Stimulated activated CD8-positive, alpha-beta memory T cell treated with anti-CD3 and anti-CD28 coated beads, Interleukin-4, amount 100 ng/mL, for 24 hours (primary cell): ENCODE results near the gene RNF144B.
"Not testable (repeated sequence)": the region's sequence is repeated elsewhere in the genome, so short reads cannot be mapped to it uniquely, and the experiment has no call there.

Experiments used
- DNase-seq: peaks from one replicate; pipeline ENCODE4 v3.0.0-alpha.2; 2020; ENCODE audit warnings: low read depth

The RNF144B gene

GRCh38 chr6:18387061-18387721 lies at the start of gene RNF144B:
Gene RNF144B, plus strand, starts transcription at chr6:18387350. Its CDS starts 12,185 bp downstream, at chr6:18399535.
- peak; percentile 55 for DNase-seq

DNA sequence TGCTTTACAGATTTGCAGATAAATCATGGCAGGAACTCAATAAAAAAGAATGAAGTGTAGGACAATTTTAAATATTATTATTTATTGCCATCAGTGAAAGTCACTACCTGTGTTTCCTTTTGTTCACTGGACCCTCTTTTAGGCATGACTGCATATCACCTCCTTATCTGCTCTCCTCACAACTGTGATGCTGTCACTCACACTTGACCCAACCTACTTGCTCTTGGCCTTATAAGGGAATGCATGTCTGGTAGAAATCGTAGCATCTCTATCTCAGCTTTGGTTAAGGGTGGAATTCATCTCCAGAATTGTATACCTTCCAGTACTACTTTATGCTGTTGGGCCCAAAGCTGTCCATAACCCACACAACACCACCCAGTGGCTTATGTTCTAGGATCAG lies 47.6 kb upstream of the RNF144B start:
- DNase-seq, result no peak

- no peak for DNase-seq
Measured at GRCh38 chr6:18340781-18341551, 46.2 kb upstream of the RNF144B start.

- DNase-seq, result no peak
Measured at GRCh38 chr6:18342223-18342622, 44.9 kb upstream of the RNF144B start.

DNA sequence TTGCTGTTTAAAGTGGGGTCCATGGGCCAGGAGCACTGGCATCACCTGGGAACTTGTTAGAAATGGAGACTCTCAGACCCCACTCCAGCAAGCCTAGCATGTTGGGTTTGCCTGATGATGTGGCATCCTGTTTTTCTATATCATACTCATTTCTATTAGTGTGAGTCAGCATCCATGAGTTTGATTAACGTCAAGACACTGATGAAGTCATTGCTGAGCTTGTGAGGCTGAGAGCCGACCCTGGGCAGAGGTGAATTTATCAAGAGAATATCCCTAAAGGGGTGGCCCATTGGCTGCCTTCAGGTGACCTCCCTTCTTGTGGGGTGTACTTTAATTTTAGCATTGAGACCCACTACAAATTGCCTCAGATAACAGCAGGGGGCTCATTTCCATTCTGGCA lies 43.4 kb upstream of the RNF144B start:
- DNase-seq, result no peak

DNA sequence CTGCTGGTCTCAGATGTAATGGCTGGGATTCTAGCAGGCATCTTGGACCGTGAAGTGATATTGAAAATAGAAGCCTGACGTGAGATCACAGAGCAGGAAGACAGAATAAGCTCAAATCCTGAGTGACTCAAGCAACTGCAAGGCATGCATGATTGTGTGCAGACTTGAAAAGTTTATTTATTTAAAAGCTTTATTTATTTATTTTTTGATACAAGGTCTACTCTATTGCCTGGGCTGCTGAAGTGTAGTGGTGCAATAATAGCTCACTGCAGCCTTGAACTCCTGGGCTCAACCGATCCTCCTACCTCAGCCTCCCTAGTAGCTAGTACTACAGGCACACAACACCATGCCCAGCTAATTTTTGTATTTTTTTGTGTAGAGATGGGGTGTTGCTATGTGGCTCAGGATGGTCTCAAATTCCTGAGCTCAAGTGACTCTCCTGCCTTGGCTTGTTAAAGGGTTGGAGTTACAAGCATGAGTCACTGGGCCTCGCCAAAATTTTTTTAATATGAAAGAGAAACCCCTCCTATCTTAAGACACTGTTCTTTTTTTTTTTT lies 40.1 kb upstream of the RNF144B start:
- DNase-seq, result no peak

GRCh38 chr6:18347866-18348265 lies 39.3 kb upstream of the RNF144B start:
- no peak for DNase-seq

DNA sequence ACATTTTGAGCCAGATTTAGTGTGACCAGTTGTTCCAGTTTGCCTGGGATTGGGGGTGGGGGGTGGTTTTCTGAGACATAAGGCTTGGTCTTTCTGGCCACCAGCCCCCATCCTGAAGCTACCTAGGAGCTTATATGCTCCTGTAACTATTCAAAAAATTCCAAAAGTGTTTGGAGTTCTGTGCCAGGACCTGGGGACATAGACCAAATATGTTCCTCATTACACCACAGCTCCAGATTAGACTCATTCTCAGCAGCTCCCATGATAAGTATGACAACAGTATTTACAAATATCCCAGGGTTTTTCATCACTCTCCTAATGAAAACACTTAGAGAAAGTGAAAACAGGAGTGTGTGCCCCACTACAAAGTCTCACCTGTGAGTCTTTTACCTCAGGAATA lies 37.8 kb upstream of the RNF144B start:
- no peak for DNase-seq

- no peak for DNase-seq
Measured at GRCh38 chr6:18350271-18350670, 36.9 kb upstream of the RNF144B start.

DNA sequence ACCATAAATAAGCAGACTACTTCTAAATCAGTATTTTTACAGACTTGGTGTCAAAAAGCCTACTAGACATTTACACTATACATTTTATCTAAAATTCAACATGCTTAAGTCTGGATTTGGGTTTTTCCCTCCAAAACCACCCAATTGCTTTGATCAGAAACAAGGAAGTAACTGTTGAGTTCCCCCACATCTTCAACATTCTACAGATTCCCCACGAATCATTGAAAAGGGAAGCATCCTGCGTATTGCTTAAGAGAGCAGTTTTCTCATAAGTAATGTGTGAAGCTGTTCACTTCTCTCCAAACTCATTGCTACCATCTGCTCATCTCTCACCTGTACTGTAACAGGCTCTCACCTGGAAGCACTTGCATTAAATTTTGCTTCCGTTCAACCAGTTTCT lies 36.4 kb upstream of the RNF144B start:
- no peak for DNase-seq

DNA sequence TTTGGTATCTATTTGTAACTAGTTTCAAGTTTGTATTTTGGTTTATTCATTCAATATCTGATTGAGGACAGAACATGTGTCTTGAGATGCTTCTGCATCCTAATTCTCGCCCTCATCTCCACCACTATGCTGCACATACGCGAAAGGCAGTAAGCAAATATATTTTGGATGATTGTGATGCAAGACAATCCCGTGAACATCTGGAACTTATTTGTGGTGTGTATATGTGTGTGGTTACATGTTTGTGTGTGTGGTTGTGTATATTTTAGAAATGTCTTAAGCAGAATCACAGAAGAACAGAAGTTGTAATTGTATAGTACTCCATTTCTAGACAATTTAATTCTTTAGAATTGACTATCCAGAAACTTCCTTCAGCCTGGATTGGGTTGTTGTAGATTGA lies 35.1 kb upstream of the RNF144B start:
- no peak for DNase-seq

- DNase-seq, result no peak
Measured at GRCh38 chr6:18352842-18353241, 34.3 kb upstream of the RNF144B start.

GRCh38 chr6:18353251-18353650 lies 33.9 kb upstream of the RNF144B start:
- no peak for DNase-seq

- not testable (repeated sequence) for DNase-seq
Measured at GRCh38 chr6:18357546-18357945, 29.6 kb upstream of the RNF144B start.

DNA sequence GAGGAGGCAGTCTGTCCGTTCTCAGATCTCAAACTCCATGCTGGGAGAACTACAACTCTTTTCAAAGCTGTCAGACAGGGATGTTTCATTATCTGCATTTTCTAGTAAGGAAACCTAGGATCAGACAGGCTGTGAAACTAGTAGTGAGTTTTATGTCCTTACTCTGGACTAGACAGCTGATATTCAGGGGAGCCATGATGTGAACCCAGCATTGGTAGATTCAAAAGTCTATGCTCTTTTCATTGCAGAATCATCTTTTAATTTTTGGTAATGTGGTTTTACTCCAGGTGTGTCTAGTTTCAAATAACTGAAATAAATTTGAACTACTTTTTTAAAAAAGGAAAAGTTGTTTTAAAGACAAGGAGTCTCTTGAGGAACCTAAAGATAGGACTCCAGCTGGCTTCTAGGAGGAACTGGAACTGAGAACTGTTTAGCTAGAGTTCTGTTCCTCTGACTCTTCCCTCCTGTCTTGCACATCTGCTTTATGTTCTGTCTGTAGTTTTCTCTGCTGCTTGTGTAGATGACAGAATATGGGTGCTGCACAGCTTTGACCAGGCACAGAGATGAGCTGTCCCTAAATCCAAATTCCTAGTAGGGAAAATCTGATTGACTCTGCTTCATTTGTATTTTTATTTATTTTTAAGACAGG lies 27.8 kb upstream of the RNF144B start:
- DNase-seq, result no peak

DNA sequence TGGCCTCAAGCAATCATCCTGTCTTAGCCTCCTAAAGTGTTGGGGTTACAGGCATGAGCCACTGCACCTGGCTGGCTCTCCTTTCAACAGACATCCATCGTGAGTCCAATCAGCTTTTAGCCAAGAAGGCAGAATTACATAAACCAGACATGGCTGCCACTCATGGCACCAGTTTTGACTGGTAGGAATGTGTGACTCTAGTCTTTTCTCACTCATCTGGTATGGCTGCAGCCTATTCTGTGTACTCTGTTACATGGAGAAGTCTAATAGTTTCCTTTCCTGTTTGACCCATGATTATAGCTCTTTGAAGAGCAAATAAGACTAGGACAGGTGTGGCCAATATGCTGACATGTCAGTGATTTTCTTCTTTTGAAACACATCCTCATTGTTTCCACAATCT lies 27.0 kb upstream of the RNF144B start:
- DNase-seq, result no peak

GRCh38 chr6:18362058-18362561 lies 25.0 kb upstream of the RNF144B start:
- DNase-seq, result no peak

DNA sequence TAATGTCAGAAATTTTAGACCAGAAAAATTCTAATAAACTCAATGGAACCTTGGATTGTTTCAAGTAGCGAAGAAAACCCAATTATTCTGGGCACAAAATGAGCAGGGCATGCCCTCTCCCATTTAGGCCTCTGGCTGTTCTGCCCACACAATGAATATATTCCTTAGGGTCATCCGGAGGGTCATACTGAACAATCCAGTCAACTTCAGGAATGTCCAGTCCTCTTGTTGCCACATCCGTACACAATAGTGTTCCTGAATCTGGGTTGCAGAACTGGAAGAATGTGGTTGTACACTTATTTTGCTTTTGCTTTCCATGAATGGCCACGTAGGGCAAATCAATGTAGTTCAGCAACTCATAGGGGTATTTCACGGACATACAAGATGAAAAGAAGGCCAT lies 23.4 kb upstream of the RNF144B start:
- no peak for DNase-seq

DNA sequence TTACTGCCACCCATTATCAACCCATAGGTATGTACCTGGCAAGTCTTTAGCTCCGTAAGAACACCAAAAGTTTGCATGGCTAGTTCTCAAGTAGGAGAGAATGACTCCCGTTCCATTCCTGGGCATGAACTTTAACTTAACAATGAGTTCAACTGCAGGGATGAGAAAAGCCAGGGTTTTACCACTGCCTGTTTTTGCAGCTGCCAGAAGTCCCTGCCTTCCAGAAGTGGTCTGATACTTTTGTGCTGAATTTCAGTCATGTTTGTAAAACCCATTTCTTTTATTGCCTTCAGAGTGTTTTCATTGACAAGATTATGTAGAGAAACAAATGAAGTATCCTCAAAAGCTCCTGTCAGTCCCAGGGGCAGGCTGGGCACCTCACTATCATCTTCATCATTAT lies 22.6 kb upstream of the RNF144B start:
- DNase-seq, result not testable (repeated sequence)

DNA sequence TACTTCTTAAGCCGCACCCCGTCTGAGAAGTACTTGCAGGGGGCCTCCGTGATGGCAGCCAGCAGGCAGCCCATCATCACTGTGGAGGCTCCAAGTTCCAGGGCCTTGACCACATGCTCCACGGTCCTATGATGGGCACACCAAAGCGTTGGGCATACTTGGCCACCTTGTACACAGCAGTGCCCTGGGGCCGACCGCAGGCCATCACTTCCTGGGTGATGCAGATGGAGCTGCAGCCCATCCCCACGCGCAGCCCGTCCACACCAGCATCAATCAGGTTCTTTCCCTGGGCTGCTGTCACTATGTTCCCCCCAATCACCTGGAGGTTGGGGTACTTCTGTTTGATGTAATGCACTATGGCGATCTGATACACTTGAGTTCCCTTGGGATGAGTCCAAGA lies 19.8 kb upstream of the RNF144B start:
- DNase-seq, result no peak

DNA sequence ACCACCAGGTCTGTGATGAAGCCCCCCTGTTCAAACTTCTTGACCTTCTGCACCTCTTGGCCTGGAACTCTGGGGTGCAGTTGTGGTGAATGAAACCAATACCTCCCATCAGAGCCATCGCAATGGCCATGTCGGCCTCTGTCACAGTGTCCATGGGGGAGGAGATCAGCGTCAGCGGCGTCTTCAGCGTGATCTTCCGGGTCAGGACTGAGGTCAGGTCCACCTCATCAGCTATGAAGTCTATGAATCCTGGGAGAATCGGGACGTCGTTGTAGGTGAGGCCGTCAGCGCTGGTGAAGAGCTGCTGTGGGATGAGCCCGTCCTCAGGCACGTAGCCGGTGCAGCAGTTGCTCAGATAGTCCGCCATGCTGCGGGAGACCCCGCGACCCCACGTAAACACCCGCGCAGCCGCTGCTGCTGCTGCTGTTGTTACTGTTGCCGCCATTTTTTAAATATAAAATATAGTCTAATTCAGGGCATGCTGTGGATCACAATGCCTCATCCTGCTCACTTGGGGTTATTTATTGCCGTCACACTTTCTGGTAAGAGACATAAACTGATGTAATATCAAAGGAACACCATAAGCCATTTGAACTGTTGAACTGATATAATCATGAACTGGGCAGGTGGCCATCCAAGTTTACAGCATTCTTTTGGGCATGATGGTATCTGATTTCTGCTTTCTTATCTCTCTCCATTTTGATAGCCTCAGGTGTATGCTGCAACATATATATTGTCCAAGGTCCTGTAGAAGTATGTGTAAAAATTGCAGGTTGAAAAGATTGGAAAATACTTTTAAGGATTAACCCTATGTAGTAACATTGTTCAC lies 18.7 kb upstream of the RNF144B start:
- no peak for DNase-seq

DNA sequence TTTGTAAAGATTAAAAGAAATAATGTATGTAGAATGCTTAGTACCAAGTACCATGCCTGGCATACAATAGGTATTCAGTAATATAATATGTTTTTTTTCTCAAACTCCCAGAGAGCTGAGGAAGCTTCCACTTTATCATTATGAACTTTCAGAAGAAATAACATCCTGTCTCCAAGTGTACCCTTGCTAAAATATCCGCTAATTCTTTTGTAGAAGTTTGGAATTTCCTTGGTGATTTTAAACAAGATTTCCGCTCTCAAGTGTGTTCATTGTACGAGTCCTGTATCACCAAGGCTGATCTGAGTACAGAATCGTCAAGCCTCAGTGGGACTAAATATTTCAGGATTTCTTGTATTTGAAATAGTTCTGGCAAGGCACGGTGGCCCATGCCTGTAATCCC lies 16.1 kb upstream of the RNF144B start:
- no peak for DNase-seq
